DMS 273 treated with DMSO at 0.1 percent for 48 hours (cell line): ENCODE results near the gene GOLPH3.

ENCODE experiments used
- DNase-seq: peaks from one replicate; lab custom pipeline; 2025; lab: John Stamatoyannopoulos, UW

The GOLPH3 gene

GRCh38 chr5:32170303-32171151 is 3.6 kb downstream of the GOLPH3 start:
- DNase-seq: peak; percentile 65

DNA sequence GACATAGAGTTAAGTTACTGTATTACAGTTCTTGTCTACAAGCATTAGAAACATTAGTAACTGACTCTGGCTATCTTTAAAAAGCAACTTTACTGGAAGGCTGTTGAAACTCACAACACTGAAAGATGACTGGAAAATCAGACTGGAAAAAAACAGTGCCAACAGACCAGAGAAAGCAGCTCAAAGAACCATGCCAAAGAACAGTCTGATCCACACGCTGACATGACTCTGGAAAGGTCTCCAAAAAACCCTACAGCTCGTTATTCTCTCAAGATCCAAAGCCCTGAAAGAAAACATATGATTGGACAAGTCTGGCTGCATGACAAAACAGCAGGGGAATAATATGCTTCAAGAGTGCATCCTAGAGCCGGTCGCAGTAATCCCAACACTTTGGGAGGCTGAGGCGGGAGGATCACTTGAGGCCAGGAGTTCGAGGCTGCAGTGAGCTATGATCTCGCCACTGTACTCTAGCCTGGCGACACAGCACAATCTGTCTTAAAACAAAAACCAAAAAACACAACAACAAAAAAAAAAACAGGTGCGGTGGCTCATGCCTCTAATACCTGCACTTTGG is 5.6 kb downstream of the GOLPH3 start:
- no peak for DNase-seq

GRCh38 chr5:32165597-32165996 is 8.5 kb downstream of the GOLPH3 start:
- no peak for DNase-seq

DNA sequence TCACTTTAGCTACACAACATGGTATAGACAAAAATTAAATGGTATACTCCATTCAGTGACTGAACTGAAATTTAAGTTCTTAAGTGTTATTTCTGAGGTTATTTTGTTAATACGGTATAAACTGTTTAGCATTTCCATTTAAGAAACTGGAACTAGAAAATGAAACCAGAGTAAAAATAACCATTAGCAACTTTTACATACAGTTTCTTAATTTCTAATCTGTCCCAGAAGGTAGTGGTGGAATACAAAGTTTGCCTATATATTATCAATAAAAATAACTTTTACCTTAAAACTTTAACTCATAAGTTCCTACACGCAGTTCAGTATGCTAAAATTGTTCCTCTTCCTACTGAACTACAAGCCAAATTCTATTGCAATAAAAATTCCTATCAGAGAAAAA is 10.3 kb downstream of the GOLPH3 start:
- DNase-seq: no peak

DNA sequence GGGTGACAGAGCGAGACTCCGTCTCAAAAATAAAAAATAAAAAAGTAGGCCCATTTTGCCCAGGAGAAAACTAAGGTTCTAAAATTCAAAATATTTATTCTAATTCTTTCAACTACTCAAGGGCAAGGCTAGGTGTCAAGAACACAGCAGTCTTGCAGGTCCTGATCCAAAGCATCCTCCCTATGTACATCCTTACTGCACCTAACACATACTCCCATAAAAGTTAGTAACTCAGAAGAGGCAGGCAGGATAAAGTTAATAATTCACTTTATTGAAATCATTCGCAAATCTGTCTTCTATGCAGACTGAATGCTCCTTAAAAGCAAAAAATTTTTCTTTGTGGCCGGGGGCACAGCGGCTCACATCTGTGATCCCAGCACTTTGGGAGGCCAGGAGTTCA is 11.1 kb downstream of the GOLPH3 start:
- no peak for DNase-seq

DNA sequence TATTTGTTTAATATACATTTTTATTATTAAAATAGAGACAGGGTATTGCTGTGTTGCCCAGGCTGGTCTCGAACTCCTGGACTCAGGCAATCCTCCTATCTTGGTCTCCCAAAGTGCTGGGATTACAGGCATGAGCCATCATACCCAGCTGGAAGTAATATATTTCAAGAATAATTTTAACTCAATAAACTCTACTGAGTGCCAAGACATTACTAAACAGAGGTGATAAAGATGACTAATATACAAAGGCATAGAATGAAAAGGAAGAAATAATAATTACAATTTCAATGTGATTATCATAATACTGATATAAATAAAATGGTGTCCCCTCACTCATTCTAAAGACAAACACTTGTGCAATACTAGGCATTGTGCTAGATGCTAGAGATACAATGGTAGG is 13.9 kb downstream of the GOLPH3 start:
- DNase-seq: no peak

DNA sequence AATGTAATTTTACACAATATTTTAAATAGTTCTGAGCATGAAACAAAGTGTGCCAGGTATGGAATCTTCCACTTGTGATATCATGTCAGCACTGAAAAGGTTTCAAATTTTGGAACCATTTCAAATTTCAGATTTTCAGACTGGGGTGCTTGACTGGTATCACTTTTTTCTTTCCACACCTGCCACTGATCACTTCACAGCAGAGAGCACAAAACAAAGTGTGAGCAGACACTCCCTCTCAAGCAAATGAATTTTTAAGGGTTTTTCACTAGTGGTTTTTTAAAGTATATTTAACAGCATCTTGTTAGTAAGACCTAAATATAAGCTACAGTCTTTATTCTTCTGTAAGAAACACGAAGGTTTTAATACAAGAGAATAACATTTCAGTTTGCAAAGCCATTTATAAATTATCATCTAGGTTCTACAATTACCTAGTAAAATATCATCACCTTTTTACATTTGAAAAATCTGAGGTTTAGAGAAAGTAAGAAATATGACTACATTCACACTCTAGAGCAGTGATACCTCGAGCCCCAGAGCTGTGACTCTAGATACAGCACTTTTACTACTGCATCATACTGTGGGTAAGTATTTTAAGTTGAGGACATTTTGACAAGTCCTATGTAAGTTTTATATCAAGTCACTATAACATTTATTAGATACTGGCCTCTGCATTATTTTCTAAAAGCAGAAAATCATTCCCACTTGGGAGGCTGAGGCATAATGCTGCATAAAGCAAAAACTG is 14.6 kb downstream of the GOLPH3 start:
- no peak for DNase-seq

DNA sequence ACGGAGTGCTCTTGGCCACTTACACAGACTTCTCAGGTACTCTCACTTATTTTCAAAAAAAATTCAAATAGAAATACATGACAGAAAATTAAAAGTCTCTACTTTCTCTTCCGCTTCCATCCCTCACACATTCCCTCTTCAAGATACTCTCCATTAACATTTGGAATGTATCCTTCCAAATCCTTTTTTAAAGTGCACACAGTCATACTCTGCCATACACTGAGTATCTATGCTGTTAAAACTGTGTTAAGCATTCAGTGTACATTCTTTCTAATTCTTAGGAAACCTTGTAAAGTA is 15.5 kb downstream of the GOLPH3 start:
- DNase-seq: no peak

GRCh38 chr5:32157078-32157477 is 17.0 kb downstream of the GOLPH3 start:
- DNase-seq: no peak

DNA sequence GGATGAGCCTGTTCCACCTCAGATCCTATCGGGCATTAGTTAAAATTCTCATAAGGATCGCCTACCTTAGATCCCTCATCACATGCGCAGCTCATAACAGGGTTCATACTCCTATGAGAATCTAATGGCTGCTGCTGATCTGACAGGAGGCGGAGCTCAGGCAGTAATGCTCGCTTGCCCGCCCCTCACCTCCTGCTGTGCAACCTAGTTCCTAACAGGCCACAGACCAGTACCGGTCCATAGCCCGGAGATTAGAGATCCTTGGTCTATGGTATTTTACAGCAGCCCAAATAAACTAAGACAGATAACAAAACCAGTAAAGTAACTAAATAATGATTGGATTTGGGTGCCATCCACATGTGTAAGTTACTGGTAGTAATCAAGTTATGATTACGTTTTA is 17.5 kb downstream of the GOLPH3 start:
- DNase-seq: no peak

- no peak for DNase-seq
Measured at GRCh38 chr5:32155211-32155610, 18.9 kb downstream of the GOLPH3 start.

- DNase-seq: no peak
Measured at GRCh38 chr5:32153723-32154122, 20.4 kb downstream of the GOLPH3 start.

GRCh38 chr5:32151198-32151597 is 22.9 kb downstream of the GOLPH3 start:
- no peak for DNase-seq

GRCh38 chr5:32150366-32150765 is 23.8 kb downstream of the GOLPH3 start:
- DNase-seq: no peak

DNA sequence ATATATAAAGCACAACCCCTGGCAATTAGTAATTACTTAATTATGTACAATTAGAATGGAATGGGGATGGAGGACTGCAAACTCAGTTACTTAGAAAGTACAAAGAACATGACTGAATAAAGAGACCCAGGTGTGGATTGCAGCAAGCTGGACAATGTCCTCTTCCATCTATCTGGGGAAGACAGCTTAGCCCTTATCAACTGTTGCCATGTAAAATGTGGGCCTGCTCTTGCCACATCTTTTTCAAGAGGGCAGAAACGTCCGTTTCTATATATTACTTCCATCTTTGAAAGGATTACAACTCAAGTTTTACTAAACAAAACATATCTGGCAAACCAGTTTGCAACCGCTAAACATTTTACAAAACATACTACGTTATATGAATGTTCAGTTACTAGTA is 26.2 kb downstream of the GOLPH3 start:
- DNase-seq: no peak

DNA sequence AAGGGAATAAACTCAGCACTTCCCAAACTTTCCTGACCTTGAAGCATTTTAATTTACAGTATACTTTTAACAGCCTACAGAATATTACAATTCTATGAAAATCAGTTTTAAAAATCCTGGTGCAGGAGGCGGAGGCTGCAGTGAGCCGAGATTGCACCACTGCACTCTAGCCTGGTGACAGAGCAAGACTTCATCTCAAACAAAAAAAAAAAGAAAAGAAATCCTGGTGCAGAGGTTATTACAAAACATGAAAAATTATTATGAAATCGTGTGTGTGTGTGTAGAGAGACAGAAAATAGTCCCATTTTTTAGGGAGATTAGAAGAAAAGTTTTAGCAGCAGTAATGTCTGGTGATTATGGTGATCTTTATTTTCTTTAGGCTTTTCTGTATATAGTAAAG is 26.9 kb downstream of the GOLPH3 start:
- no peak for DNase-seq

DNA sequence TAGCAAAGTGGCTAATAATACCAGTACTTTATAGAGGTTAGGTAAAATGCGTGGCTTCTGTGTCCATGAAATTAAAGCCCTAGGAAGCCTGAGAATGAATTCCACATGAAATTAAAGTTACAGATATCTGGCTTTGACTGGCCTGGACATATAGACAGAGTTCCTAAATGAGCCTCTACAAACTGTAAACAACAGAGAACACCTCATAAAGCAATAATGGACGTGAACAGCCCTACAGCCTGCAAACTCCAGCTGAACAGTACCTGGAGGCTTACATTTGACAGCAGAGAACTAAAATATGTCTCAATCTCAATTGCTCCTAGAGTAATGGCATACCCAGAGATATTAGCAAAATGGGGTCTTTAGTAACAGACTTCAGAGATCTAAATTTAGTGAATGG is 28.7 kb downstream of the GOLPH3 start:
- no peak for DNase-seq

DNA sequence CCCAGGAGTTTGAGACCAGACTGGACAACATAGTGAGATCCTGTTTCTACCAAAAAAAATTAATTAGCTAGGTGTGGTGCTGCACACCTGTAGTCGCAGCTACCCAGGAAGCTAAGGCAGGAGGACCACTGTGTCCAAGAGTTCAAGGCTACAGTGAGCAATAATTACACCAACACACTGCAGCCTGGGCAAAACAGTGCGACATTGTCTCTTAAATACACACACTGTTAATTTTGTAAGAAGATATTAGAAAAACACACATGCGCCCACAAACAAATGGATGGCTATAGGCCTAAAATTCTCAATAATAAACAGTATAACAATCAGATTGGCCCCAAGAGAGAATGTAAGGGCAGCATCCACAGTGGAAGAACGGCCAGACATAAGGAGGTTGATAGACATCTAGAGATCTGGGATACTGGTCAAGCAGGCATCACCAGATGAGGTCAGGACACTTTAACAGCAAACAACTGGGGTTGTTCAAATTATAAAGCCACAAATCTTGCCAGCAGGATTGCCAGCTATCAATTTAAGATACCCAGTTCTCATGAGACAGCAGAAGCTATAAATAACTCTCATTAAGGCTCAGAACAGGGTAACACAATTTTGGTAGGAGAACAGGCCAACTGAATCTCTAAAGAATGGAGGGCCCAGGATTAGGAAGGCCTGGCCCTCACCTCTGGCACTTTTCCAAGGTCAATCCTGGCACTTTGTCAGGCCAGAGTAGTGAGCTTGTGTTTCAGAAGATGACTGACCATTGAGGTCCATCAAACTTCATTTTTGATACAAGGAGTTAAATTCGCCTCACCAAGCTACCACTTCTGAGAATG is 29.5 kb downstream of the GOLPH3 start:
- no peak for DNase-seq

DNA sequence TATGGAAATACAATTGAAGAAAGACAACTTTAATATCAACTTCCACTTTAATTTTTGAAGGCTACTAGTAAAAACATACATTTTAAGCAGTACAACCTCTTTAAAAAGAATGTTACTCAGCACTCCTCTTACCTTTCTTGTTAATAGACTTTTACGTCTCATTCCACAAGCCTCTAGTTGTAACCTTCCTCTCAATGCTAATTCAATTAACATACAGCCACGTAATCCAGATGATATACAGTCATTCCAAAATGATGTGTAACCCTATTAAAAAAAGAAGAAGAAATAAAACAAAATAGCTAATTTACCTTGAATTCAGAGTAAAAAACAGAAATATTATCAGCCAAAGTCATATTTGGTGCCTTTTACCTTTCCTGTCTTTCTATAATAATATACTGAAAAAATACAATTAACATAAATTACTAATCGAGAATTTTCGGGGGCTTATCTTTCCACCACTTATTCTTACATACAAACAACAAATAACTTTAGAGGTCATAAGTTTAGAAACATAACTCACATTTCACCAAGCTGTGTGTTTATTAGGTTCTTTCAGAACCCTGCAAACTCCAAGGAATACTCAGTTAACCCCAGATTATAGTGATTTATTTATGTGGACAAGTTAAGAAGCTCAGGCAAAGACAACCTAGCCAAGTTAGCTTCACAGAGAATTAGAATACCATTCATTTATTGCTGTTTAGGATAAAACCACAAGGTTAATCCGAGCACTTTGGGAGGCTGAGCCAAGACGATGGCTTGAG is 30.3 kb downstream of the GOLPH3 start:
- no peak for DNase-seq

- no peak for DNase-seq
Measured at GRCh38 chr5:32138839-32139493, 35.2 kb downstream of the GOLPH3 start.

GRCh38 chr5:32136342-32136741 is 37.8 kb downstream of the GOLPH3 start:
- no peak for DNase-seq
